ENCODE measurements around the gene GPR27.

- no peak for TF ChIP-seq POLR2A (IDR thresholded peaks at IDR 0.05; ENCODE audit: low read depth, low read length)
- TF ChIP-seq TAF1 (IDR thresholded peaks at IDR 0.05; ENCODE audit: low read depth, low read length): no peak
- no peak for TF ChIP-seq POLR2AphosphoS5 (IDR thresholded peaks at IDR 0.05; ENCODE audit: low read depth, low read length)
Measured at GRCh38 chr3:71725271-71725991, 28.2 kb upstream of the GPR27 start, which contains the start of gene EIF4E3.
